Kidney (tissue), 14 donors: ENCODE results near the gene POLD3. TPM values are rescaled to one million over a fixed set of nuclear protein-coding genes. Genes with fewer than 3 reads are reported as not detected.

Experiments used
- DNase-seq, 5 donors: peaks; one replicate each; pipeline ENCODE4 v3.0.0-alpha.2; 2013 to 2020
- FAIRE-seq: peaks from 2 replicates; lab custom pipeline; 2012; peaks lifted over from hg19 to GRCh38; lab: Jason Lieb, UNC
- H3K27ac ChIP-seq, 2 donors: one replicate each; pipeline ENCODE4 v1.7.0; 2013; ENCODE audit warnings: low read depth in 2 of 2, low read length in 2 of 2, inconsistent platforms in 1 of 2
- H3K27me3 ChIP-seq: one replicate; pipeline ENCODE4 v1.7.1; 2013; ENCODE audit warnings: low read length, inconsistent platforms; ENCODE audit not compliant: control insufficient read depth, insufficient read depth
- H3K36me3 ChIP-seq, 3 donors: one replicate each; pipeline versions ENCODE4 v1.7.0 to v1.7.1; 2013; ENCODE audit warnings: low read length in 3 of 3, control low read depth in 1 of 3, inconsistent platforms in 1 of 3; ENCODE audit not compliant: insufficient read depth in 3 of 3, control insufficient read depth in 2 of 3
- H3K4me1 ChIP-seq, 3 donors: one replicate each; pipeline versions ENCODE4 v1.7.0 to v1.7.1; 2013; ENCODE audit warnings: low read length in 3 of 3, inconsistent platforms in 1 of 3, low read depth in 1 of 3; ENCODE audit not compliant: control insufficient read depth in 2 of 3, insufficient read depth in 2 of 3
- H3K4me3 ChIP-seq, 3 donors: one replicate each; pipeline versions ENCODE4 v1.7.0 to v1.8.1; 2013; ENCODE audit warnings: low read length in 3 of 3, control low read depth in 1 of 3, inconsistent platforms in 1 of 3
- H3K9ac ChIP-seq, 3 donors: one replicate each; pipeline versions ENCODE4 v1.7.0 to v1.7.1; 2013; ENCODE audit warnings: low read length in 3 of 3, control low read depth in 1 of 3, inconsistent platforms in 1 of 3
- H3K9me3 ChIP-seq, 3 donors: one replicate each; pipeline versions ENCODE4 v1.7.0 to v1.7.1; 2013; ENCODE audit warnings: low read length in 3 of 3, control low read depth in 1 of 3, inconsistent platforms in 1 of 3; ENCODE audit not compliant: control insufficient read depth in 2 of 3, insufficient read depth in 1 of 3
- intact Hi-C: fragments of 100-400 bp; cut with DNase I; formaldehyde crosslinking; loops from one replicate; pipeline ENCODE4 v1.11.1; 2022
- polyA plus RNA-seq: library from polyadenylated mRNA; stranded (reverse); fragments of 350-450 nt; fragmentation: Illumina TruSeq; extraction: RNeasy Lipid Tissue Mini Kit (QIAGEN cat#74804); gene quantifications from one replicate; pipeline ENCODE4 v1.2.3, GENCODE V29; 2014; ENCODE audit warnings: low read depth, low replicate concordance; ENCODE audit not compliant: insufficient read depth
- total RNA-seq: library from RNA; stranded (reverse); fragmentation: NEBNext Ultra II Directional; extraction: Animal tissue kit (Norgen Biotek cat#: 25700); gene quantifications from one replicate; pipeline ENCODE4 v1.2.1, GENCODE V29; 2021
- TF ChIP-seq, protein P1 (sequence below): IDR thresholded peaks from 3 replicates; pipeline ENCODE4 v1.5.1; 2012; ENCODE audit warnings: mild to moderate bottlenecking, moderate library complexity, borderline replicate concordance; ENCODE audit not compliant: insufficient read depth; ENCODE audit errors: extremely low read depth
- donor health status: control.
- donor health status: control.
- donor health status: control.
- donor health status: control.
- donor health status: control.
- donor health status: DM: yes; HTN: yes; CAD: no.
- donor health status: Normal renal cell carcinoma (clear cell type).

The POLD3 gene
- total and polyA plus RNA-seq, 2 donors from 2014 or later, result 12.8 to 22.3 TPM

DNA sequence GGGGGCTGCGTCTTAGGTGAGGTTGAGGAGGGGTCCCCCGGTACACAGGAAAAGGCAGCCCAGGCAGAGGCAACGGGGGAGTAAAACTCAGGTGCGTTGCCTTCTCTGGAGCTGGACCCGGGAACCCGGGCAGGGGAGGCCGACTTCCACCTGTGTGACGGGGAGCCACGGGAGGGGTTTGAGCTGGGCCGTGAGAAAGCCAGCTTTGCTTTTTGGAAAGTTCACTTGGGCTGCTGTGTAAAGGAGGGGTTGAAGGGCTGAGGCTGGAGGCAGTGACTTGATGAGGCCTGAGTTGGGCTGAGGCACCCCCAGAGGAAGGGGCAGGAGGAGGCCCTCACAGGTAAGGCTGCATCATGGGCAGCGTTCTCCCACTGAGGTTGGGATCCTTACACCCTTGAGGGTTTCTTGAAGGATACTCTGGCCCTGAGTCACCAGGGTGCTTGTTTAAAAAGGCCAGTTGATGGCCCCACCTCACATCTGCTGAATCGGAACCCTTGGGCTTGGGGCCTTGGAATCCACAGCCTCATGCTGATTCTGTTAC is 91.6 kb downstream of the POLD3 start:
- Histone ChIP-seq H3K4me1 (peaks cover 0 to 6% (median 0%) of the 10 kb centered on the region in 3 donors), H3K27ac (no peak overlapping the region), H3K9ac (peak overlapping the region in 1 of 3 donors; percentile 38), H3K4me3 (peak overlapping the region in 1 of 3 donors; percentile 44), H3K36me3 (no peaks in the 10 kb centered on the region), H3K9me3 (no peaks in the 10 kb centered on the region), H3K27me3 (no peaks in the 10 kb centered on the region)
- TF ChIP-seq, protein P1, sequence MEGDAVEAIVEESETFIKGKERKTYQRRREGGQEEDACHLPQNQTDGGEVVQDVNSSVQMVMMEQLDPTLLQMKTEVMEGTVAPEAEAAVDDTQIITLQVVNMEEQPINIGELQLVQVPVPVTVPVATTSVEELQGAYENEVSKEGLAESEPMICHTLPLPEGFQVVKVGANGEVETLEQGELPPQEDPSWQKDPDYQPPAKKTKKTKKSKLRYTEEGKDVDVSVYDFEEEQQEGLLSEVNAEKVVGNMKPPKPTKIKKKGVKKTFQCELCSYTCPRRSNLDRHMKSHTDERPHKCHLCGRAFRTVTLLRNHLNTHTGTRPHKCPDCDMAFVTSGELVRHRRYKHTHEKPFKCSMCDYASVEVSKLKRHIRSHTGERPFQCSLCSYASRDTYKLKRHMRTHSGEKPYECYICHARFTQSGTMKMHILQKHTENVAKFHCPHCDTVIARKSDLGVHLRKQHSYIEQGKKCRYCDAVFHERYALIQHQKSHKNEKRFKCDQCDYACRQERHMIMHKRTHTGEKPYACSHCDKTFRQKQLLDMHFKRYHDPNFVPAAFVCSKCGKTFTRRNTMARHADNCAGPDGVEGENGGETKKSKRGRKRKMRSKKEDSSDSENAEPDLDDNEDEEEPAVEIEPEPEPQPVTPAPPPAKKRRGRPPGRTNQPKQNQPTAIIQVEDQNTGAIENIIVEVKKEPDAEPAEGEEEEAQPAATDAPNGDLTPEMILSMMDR, result no peak
- DNase-seq, result peak in 2 of 5 donors; percentile 36 to 58
- intact Hi-C loops, result no loop called here
- no peak for FAIRE-seq

DNA sequence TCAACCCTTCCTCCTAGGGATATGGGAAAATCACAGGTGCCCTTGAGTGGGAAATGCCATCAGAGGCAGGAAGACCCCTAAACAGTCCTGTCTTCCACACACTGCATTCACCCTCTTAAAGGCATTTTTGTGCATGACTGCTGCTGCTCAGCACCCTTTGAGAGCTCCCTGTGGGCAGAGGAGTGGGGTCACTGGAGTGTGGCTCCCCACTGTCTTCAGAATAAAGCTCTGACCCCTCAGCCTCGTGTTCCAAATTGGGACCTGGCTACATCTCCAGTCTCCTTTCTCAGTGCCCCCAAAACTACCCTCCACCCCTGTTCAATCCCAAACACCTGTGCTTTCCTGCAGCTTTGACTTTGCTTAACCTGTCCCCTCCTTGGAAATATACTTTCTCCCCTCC is 92.3 kb downstream of the POLD3 start:
- peaks cover 0 to 6% (median 0%) of the 10 kb centered on the region in 3 donors for H3K4me1 ChIP-seq
- FAIRE-seq (no peak), DNase-seq (peak in 1 of 5 donors; percentile 18)
- no peaks in the 10 kb centered on the region for H3K9me3 ChIP-seq
- intact Hi-C loops, result no loop called here
- H3K9ac ChIP-seq, result no peak overlapping the region
- TF ChIP-seq, protein P1, result no peak
- no peak overlapping the region for H3K27ac ChIP-seq
- no peak overlapping the region for H3K4me3 ChIP-seq
- H3K27me3 ChIP-seq, result no peaks in the 10 kb centered on the region
- no peaks in the 10 kb centered on the region for H3K36me3 ChIP-seq

DNA sequence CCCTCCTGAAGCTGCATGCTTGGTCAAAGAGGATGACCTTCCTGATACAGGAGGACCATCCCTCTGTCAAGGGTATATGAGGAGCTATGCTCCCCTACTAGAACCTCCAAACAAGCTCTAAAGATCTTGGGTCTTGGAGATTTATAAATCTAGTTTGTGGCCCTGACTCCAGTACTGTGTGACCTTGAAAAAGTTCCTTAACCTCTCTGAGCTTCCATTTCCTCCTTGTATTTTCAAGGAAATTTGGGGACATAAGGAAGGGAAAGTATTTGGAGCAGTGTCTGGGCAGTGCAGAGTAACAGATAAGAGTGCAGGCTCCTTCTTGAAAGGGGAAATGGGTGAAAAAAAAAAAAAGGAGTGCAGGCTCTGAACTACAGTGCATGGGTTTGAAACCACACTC is 93.0 kb downstream of the POLD3 start:
- FAIRE-seq, result no peak
- no peak overlapping the region for H3K27ac ChIP-seq
- no peaks in the 10 kb centered on the region for H3K36me3 ChIP-seq
- H3K9me3 ChIP-seq, result no peaks in the 10 kb centered on the region
- intact Hi-C loops, result no loop called here
- DNase-seq, result no peak
- no peaks in the 10 kb centered on the region for H3K27me3 ChIP-seq
- peaks cover 0 to 6% (median 0%) of the 10 kb centered on the region in 3 donors for H3K4me1 ChIP-seq
- TF ChIP-seq, protein P1, result no peak
- H3K9ac ChIP-seq, result no peak overlapping the region
- no peak overlapping the region for H3K4me3 ChIP-seq

DNA sequence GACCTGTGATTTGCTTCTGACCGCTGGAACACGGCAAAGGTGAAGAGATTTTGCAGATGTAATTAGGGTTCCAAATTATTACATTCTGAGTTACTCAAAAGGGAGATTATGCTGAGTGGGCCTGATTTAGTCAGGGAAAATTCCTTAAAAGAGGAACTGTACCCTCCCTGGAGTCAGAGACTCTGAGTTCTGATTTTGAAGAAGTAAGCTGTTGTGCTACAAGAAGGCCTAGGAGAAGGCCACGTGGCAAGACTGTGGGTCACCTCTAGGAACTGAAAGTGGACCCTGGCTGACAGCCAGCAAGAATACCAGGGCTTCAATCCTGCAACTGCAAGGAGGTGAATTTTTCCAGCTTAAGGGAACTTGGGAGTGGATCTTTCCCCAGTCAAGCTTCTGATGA is 93.5 kb downstream of the POLD3 start:
- TF ChIP-seq, protein P1, result no peak
- Histone ChIP-seq H3K36me3 (no peaks in the 10 kb centered on the region), H3K27me3 (no peaks in the 10 kb centered on the region), H3K9me3 (no peaks in the 10 kb centered on the region), H3K4me1 (peaks cover 0 to 6% (median 0%) of the 10 kb centered on the region in 3 donors), H3K9ac (no peak overlapping the region), H3K4me3 (no peak overlapping the region), H3K27ac (no peak overlapping the region)
- intact Hi-C loops, result no loop called here
- FAIRE-seq, result no peak
- peak in 1 of 5 donors; percentile 10 for DNase-seq
